ENCODE measurements around the gene EFNA1. TPM values are rescaled to one million over a fixed set of nuclear protein-coding genes. Genes with fewer than 3 reads are reported as not detected.

Gene EFNA1
- total RNA-seq, 1 donor from 2014 or later, result not detected

DNA sequence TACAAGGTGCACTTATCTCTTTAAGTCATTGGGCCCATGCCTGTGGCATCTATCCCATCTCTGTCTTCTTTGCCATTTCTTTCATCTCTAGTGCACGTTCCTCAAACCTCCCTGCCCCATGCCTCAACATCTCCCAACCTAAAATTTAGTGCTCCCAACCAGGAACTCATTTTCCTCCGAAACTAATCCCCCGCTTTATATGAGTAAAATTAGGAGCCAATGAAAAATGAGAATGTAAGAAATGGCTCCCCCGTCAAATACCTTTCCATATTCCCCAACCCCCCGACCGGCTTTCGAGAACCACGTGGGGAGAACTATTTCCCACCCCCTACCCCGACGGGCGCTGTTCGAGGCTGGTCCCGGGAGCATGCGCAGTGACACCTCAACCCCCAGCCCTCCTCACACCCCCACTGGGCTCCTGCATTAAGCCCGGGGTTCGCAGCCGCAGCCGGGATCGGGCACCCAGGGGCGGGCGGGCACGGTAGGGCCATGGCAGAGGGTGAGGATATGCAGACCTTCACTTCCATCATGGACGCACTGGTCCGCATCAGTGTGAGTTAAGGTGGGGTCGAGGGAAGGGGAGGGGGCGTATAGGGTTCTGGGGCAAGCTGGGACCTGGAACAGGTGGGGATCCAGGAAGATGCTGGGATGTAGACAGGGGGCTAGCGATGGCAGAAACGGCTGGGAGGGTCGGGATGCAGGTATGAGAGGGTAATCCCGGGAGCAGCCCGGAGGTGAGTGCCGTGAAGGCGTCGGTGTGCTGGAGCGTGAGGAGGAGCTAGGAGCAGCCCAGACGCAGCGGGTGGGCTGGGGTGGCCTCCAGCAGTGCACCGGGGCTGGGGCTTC, 46.0 kb downstream of the EFNA1 start, which contains the start of gene TRIM46:
TSS of gene TRIM46 (plus strand) at position 372 of the 846 bp plus-strand sequence. CDS start at position 490, 118 bp downstream.
- peaks cover 37% of the 10 kb centered on the region for H3K36me3 Mint-ChIP-seq (ENCODE audit: low read depth)
- H3K4me3 Mint-ChIP-seq, result peak within 1 kb of the TSS; percentile 99
- H3K4me1 Mint-ChIP-seq, result peaks cover 49% of the 10 kb centered on the region

DNA sequence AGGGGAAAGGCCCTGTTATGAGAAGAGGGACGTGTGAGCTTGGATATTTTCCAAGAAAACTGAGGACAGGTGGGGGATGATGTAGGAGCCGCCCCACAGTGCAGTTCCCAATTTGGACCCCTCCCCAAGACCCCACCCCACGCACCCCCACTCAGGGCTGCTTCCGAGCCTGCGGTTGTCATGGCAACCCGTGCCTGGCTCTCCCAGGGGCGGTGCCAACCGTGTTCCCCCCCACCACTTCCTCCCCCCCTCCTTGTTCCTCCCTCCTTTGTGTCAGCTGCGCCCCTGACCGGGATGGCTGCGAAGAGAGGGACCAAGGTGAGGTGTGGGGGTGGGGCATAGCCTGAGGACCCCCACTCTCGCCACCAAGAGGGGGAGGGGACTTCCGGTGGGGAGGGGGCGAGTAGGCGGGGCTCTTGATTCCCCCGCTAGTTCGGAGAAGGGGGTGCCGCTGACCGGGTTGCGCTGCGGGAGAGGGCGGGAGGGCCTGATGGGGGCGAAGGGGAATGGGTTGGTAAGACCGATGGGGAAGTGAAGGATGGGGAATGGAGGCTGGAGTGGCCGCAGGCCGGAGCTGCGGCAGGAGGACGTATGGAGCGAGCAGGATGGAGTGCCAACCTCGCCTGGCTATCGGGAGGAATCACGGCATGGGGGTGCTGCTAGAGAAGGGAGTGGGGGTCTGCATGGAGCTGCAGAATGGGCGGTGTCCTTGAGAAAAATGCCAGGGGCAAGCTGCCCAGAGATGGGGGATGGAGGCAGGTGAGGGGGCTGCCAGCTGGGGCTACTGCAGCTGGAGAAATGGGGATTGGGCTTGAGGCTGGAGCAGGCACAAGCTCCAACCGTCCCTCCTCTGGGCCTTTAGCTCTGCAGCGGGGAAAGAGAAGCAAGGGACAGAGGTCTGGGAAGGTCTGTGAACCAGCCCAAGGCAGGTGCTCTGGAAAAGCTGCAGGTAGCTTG, 46.9 kb downstream of the EFNA1 start:
- H3K4me3 Mint-ChIP-seq, result peak overlapping the region; percentile 99
- peaks cover 6% of the 10 kb centered on the region for H3K27me3 Mint-ChIP-seq
- intact Hi-C loops (cut with micrococcal nuclease), result loop anchor here (5.0 kb wide), 1 partner anchor 148 kb away; the partner anchor contains the start of gene RUSC1
- H3K27ac Mint-ChIP-seq, result peak overlapping the region; percentile 99
- H3K4me1 Mint-ChIP-seq, result peaks cover 45% of the 10 kb centered on the region
- H3K9me3 Mint-ChIP-seq, result no peaks in the 10 kb centered on the region
- peaks cover 35% of the 10 kb centered on the region for H3K36me3 Mint-ChIP-seq (ENCODE audit: low read depth)
- peak; percentile 88 for DNase-seq

More for the DNA sequence above, 46.0 kb downstream of the EFNA1 start, which contains the start of gene TRIM46:
- H3K9me3 Mint-ChIP-seq, result no peaks in the 10 kb centered on the region
- peak within 1 kb of the TSS; percentile 99 for H3K27ac Mint-ChIP-seq
- DNase-seq, result peak; percentile 92
- peaks cover 6% of the 10 kb centered on the region for H3K27me3 Mint-ChIP-seq
- intact Hi-C loops (cut with micrococcal nuclease), result loop anchor here (1.0 to 5.0 kb wide), 5 partner anchors 21 to 191 kb away; partner anchors contain the start of genes DPM3, FLAD1 and RUSC1

DNA sequence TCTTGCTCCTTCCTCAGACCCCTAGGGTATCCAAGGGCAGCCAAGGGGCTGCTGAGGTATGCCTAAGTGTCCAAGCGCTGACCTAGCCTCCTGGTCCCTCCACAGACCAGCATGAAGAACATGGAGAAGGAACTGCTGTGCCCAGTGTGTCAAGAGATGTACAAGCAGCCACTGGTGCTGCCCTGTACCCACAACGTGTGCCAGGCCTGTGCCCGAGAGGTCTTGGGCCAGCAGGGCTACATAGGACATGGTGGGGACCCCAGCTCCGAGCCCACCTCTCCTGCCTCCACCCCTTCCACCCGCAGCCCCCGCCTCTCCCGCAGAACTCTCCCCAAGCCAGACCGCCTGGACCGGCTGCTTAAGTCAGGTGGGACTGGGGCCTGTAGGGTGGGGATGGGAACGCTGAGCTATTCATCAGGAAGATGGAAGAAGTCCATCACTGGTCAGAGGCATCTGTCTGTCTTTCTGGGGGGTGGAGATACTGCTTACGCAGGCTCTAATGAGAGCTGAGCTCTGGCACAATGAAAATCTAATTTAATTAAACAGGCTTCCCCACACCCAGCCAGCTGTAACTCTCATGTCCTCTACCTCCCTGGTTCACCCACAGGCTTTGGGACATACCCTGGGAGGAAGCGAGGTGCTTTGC, 47.7 kb downstream of the EFNA1 start:
- intact Hi-C loops (cut with micrococcal nuclease), result no loop called here
- H3K27me3 Mint-ChIP-seq, result peaks cover 6% of the 10 kb centered on the region
- no peaks in the 10 kb centered on the region for H3K9me3 Mint-ChIP-seq
- peaks cover 43% of the 10 kb centered on the region for H3K4me1 Mint-ChIP-seq
- peak overlapping the region; percentile 55 for H3K27ac Mint-ChIP-seq
- peak; percentile 62 for DNase-seq
- peaks cover 33% of the 10 kb centered on the region for H3K36me3 Mint-ChIP-seq (ENCODE audit: low read depth)
- peak overlapping the region; percentile 99 for H3K4me3 Mint-ChIP-seq

GRCh38 chr1:155175927-155176371, 48.3 kb downstream of the EFNA1 start:
- intact Hi-C loops (cut with micrococcal nuclease), result loop anchor here (1.0 kb wide), 2 partner anchors 17 to 50 kb away; no protein-coding TSS in a partner anchor
- peak overlapping the region; percentile 55 for H3K27ac Mint-ChIP-seq
- peak overlapping the region; percentile 99 for H3K4me3 Mint-ChIP-seq
- H3K36me3 Mint-ChIP-seq (ENCODE audit: low read depth), result peaks cover 32% of the 10 kb centered on the region
- DNase-seq, result peak; percentile 76
- H3K9me3 Mint-ChIP-seq, result no peaks in the 10 kb centered on the region
- peaks cover 6% of the 10 kb centered on the region for H3K27me3 Mint-ChIP-seq
- H3K4me1 Mint-ChIP-seq, result peaks cover 42% of the 10 kb centered on the region

GRCh38 chr1:155176544-155177071, 48.9 kb downstream of the EFNA1 start:
- H3K27me3 Mint-ChIP-seq, result peaks cover 6% of the 10 kb centered on the region
- intact Hi-C loops (cut with micrococcal nuclease), result loop anchor here (1.0 kb wide), 2 partner anchors 17 to 50 kb away; no protein-coding TSS in a partner anchor
- peaks cover 33% of the 10 kb centered on the region for H3K36me3 Mint-ChIP-seq (ENCODE audit: low read depth)
- no peaks in the 10 kb centered on the region for H3K9me3 Mint-ChIP-seq
- H3K4me3 Mint-ChIP-seq, result peak overlapping the region; percentile 99
- peak; percentile 95 for DNase-seq
- H3K27ac Mint-ChIP-seq, result peak overlapping the region; percentile 55
- H3K4me1 Mint-ChIP-seq, result peaks cover 42% of the 10 kb centered on the region

GRCh38 chr1:155177192-155177917, 49.7 kb downstream of the EFNA1 start:
- H3K4me3 Mint-ChIP-seq, result no peak overlapping the region
- intact Hi-C loops (cut with micrococcal nuclease), result no loop called here
- no peaks in the 10 kb centered on the region for H3K9me3 Mint-ChIP-seq
- H3K27me3 Mint-ChIP-seq, result peaks cover 6% of the 10 kb centered on the region
- peaks cover 36% of the 10 kb centered on the region for H3K4me1 Mint-ChIP-seq
- H3K27ac Mint-ChIP-seq, result peak overlapping the region; percentile 41
- H3K36me3 Mint-ChIP-seq (ENCODE audit: low read depth), result peaks cover 31% of the 10 kb centered on the region
- DNase-seq, result no peak

GRCh38 chr1:155177918-155178281, 50.2 kb downstream of the EFNA1 start:
- no peak for DNase-seq
- H3K27me3 Mint-ChIP-seq, result peaks cover 6% of the 10 kb centered on the region
- no peak overlapping the region for H3K27ac Mint-ChIP-seq
- H3K4me1 Mint-ChIP-seq, result peaks cover 33% of the 10 kb centered on the region
- H3K9me3 Mint-ChIP-seq, result no peaks in the 10 kb centered on the region
- intact Hi-C loops (cut with micrococcal nuclease), result no loop called here
- no peak overlapping the region for H3K4me3 Mint-ChIP-seq
- H3K36me3 Mint-ChIP-seq (ENCODE audit: low read depth), result peaks cover 32% of the 10 kb centered on the region

DNA sequence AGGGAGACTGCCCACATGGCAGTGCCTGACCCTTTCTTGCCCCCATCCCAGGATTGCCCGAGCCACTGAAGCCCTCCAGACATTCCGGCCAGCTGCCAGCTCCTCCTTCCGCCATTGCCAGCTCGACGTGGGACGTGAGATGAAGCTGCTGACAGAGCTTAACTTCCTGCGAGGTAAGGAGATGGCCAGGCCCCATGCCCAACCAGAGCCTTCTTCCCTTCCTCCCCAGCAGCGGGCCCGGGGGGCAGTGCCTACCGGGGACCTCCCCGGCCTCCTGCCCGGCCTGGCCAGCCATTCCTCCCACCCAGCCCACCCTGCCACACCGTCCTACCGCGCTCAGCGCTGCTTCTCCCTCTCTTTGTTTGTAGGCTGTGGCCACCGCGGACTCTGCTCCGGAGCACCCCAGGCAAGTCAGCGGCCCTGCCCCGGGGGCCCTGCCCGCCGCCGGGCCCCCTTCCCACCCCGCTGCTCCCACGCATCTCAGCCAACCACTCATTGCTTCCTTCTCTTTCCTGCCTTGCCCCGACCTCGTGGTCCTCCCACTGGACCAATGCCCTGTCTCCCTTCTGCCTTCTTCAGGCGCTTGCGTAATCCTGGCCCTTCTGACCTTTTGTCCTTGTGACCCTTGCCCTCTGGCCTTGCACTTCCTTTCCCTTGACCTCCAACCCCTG, 50.9 kb downstream of the EFNA1 start:
- intact Hi-C loops (cut with micrococcal nuclease), result no loop called here
- no peak for DNase-seq
- H3K4me3 Mint-ChIP-seq, result no peak overlapping the region
- H3K27me3 Mint-ChIP-seq, result peaks cover under 1% of the 10 kb centered on the region
- H3K27ac Mint-ChIP-seq, result no peak overlapping the region
- no peaks in the 10 kb centered on the region for H3K9me3 Mint-ChIP-seq
- H3K4me1 Mint-ChIP-seq, result peaks cover 31% of the 10 kb centered on the region
- H3K36me3 Mint-ChIP-seq (ENCODE audit: low read depth), result peaks cover 34% of the 10 kb centered on the region

GRCh38 chr1:155179112-155180031, 51.7 kb downstream of the EFNA1 start:
- Mint-ChIP-seq H3K9me3 (no peaks in the 10 kb centered on the region), H3K27me3 (no peaks in the 10 kb centered on the region), H3K4me1 (peaks cover 26% of the 10 kb centered on the region), H3K27ac (no peak overlapping the region), H3K36me3 (ENCODE audit: low read depth) (peaks cover 36% of the 10 kb centered on the region), H3K4me3 (no peak overlapping the region)
- intact Hi-C loops (cut with micrococcal nuclease), result no loop called here
- DNase-seq, result no peak

DNA sequence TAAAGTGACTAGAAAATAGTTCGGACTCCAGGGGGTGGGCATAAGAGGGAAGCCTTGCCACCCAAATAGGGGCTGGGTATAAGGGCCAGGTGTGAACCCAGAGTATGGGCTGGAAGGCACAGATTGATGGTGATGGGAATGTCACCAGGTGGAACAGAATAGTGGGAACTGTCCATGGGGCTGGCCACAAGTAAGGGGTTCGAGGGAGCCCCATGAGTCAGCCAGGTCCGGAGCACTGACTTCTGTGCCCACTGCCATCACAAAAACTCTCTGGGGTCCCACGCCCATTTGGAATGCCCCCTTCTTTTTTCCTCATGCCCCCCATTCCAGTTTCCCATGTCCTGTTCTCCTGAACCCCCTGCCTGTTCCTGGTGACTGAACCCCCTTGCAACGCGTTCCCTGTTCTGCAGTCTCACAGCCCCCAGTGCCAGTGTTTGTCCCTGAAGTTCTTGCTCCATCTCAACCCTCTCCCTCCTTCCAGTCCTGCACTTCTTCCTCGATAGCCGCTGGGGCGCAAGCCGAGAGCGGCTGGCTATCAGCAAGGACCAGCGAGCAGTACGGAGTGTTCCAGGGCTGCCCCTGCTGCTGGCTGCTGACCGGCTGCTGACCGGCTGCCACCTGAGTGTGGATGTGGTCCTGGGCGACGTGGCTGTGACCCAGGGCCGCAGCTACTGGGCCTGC, 53.8 kb downstream of the EFNA1 start:
- Mint-ChIP-seq H3K4me1 (peaks cover 9% of the 10 kb centered on the region), H3K27ac (peak overlapping the region; percentile 10), H3K27me3 (no peaks in the 10 kb centered on the region), H3K9me3 (no peaks in the 10 kb centered on the region), H3K36me3 (ENCODE audit: low read depth) (peaks cover 33% of the 10 kb centered on the region), H3K4me3 (no peak overlapping the region)
- intact Hi-C loops (cut with micrococcal nuclease), result no loop called here
- DNase-seq, result no peak

DNA sequence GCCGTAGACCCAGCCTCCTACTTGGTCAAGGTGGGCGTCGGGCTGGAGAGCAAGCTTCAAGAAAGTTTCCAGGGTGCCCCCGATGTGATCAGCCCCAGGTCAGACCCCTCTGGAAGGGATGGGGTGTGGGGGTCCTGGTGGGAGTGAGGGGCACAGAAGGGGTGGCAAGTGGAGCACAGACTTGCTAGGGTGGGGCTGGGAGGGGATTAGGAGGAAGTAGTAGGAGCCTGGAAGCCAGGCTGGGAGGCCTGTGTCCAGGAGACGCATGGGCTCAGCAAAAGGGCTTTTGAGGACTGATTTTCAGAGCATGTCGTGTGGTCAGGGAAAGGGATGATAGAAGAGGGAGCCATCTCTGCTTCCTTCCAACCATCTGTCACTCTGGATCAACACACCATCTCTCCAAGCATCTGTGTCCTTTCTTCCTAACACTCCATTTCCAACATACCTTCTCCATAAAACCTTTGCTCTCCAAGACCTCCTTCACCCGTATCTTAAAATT, 54.4 kb downstream of the EFNA1 start:
- Mint-ChIP-seq H3K9me3 (no peaks in the 10 kb centered on the region), H3K36me3 (ENCODE audit: low read depth) (peaks cover 28% of the 10 kb centered on the region), H3K27ac (peak overlapping the region; percentile 10), H3K4me3 (no peak overlapping the region), H3K27me3 (no peaks in the 10 kb centered on the region), H3K4me1 (peaks cover 7% of the 10 kb centered on the region)
- DNase-seq, result no peak
- intact Hi-C loops (cut with micrococcal nuclease), result no loop called here

Measured in activated CD4-positive, alpha-beta T cell treated with anti-CD3 and anti-CD28 coated beads, Interleukin-2, amount 10 ng/mL, durations not matched to agents 24 days and 14 days (primary cell).